Activated CD8-positive, alpha-beta memory T cell treated with anti-CD3 and anti-CD28 coated beads, Interleukin-2, amount 10 ng/mL, durations not matched to agents 7 days and 5 days (primary cell): ENCODE results near the gene LRP4. TPM values are rescaled to one million over a fixed set of nuclear protein-coding genes. Genes with fewer than 3 reads are reported as not detected.

Experiments used
- ATAC-seq: fragments of 150-1000 bp; cut with Tn5 transposase; one replicate; pipeline ENCODE4 v1.10.0; 2021; ENCODE audit warnings: moderate library complexity
- CTCF ChIA-PET: fragments of 350-600 bp; sonication (Branson Sonifier 250); formaldehyde crosslinking; loops from one replicate; lab custom pipeline; 2021; ENCODE audit warnings: antibody characterized with exemption; lab: Charles Lee
- DNase-seq: peaks from one replicate; pipeline ENCODE4 v3.0.0-alpha.2; 2020
- H3K27ac Mint-ChIP-seq: one replicate; pipeline ENCODE4 v1.8.0; 2021; ENCODE audit warnings: mild to moderate bottlenecking, mixed read lengths
- H3K27me3 Mint-ChIP-seq: one replicate; pipeline ENCODE4 v1.8.0; 2021; ENCODE audit warnings: mixed read lengths
- H3K36me3 Mint-ChIP-seq: one replicate; pipeline ENCODE4 v1.8.0; 2021; ENCODE audit warnings: mild to moderate bottlenecking, mixed read lengths
- H3K4me1 Mint-ChIP-seq: one replicate; pipeline ENCODE4 v1.8.0; 2021; ENCODE audit warnings: mixed read lengths
- H3K4me3 Mint-ChIP-seq: one replicate; pipeline ENCODE4 v1.8.0; 2021; ENCODE audit warnings: mild to moderate bottlenecking, moderate library complexity, mixed read lengths
- H3K9me3 Mint-ChIP-seq: one replicate; pipeline ENCODE4 v1.8.0; 2022; ENCODE audit warnings: low read depth, mixed read lengths
- total RNA-seq, 2 experiments: library from RNA; stranded (reverse); gene quantifications; one replicate each; pipeline ENCODE4 v1.2.3, GENCODE V29; 2021

The LRP4 gene
- total RNA-seq, 2 experiments from 2014 or later = 0.12 to 0.16 TPM

GRCh38 chr11:46896719-46897406, 21.5 kb downstream of the LRP4 start:
- no peak overlapping the region for H3K4me3 Mint-ChIP-seq
- no peak overlapping the region for H3K27ac Mint-ChIP-seq
- DNase-seq = no peak
- ATAC-seq = peak; percentile 47
- CTCF ChIA-PET = interaction anchor here (0.6 to 1.7 kb wide), 4 partner anchors 16 to 257 kb away, joined by 3 to 10 read pairs (median 5); no protein-coding TSS in a partner anchor
- H3K9me3 Mint-ChIP-seq = no peaks in the 10 kb centered on the region
- no peaks in the 10 kb centered on the region for H3K4me1 Mint-ChIP-seq
- no peaks in the 10 kb centered on the region for H3K27me3 Mint-ChIP-seq
- H3K36me3 Mint-ChIP-seq = no peaks in the 10 kb centered on the region

DNA sequence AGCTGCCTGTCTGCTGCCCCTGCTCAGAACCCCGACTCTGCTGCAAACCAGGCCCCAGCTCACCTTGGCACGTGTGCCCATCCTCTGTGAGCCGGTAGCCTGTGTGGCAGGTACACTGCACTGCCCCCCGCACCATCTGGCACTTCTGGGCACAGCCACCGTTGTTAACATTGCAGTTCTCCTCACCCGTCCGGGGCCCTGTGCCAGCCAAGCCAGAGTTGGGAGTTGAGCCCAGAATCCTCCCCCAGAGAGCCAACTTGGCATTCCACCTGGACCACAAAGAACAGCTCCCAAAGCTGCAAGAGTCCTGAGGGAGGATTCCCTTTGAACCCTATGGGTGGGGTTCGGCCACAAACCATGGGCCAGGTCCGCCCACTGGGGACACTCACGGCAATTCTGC, 22.5 kb downstream of the LRP4 start:
- Mint-ChIP-seq H3K27ac (no peak overlapping the region), H3K36me3 (no peaks in the 10 kb centered on the region), H3K4me1 (no peaks in the 10 kb centered on the region), H3K9me3 (no peaks in the 10 kb centered on the region), H3K4me3 (no peak overlapping the region), H3K27me3 (no peaks in the 10 kb centered on the region)
- ATAC-seq (no peak), DNase-seq (no peak)
- CTCF ChIA-PET = interaction anchor here (1.1 to 1.7 kb wide), 2 partner anchors 20 to 258 kb away, joined by 3 to 10 read pairs; no protein-coding TSS in a partner anchor

DNA sequence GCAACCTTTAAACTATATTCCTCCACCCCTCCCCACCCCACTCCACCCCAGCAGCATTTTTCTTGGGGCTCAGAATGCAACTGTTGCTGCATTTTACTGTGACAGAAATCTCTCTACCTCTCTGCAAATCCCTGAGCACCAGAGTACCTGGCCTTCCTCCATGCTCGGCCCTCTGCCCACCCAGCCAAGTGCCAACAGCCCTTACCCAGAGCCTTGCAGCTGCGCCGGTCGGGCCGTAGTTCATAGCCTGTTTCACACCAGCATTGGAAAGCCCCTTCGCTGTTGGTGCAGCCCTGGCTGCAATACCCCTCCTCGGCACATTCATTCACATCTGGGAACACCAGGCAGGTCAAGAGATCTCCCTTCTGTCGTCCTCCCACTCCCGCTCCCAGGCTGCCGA, 23.4 kb downstream of the LRP4 start:
- H3K4me1 Mint-ChIP-seq = peaks cover under 1% of the 10 kb centered on the region
- ATAC-seq (no peak), DNase-seq (no peak)
- H3K27me3 Mint-ChIP-seq = no peaks in the 10 kb centered on the region
- no peaks in the 10 kb centered on the region for H3K9me3 Mint-ChIP-seq
- H3K36me3 Mint-ChIP-seq = no peaks in the 10 kb centered on the region
- H3K4me3 Mint-ChIP-seq = no peak overlapping the region
- no peak overlapping the region for H3K27ac Mint-ChIP-seq
- CTCF ChIA-PET = no interaction called here

GRCh38 chr11:46894506-46894905, 23.8 kb downstream of the LRP4 start:
- CTCF ChIA-PET = interaction anchor here (1.3 to 4.7 kb wide), 2 partner anchors 11 to 260 kb away, joined by 3 to 32 read pairs; no protein-coding TSS in a partner anchor
- no peak overlapping the region for H3K4me3 Mint-ChIP-seq

GRCh38 chr11:46892838-46893237, 25.5 kb downstream of the LRP4 start:
- ATAC-seq = no peak
- Mint-ChIP-seq H3K27ac (no peak overlapping the region), H3K9me3 (no peaks in the 10 kb centered on the region), H3K4me3 (no peak overlapping the region), H3K27me3 (peaks cover 6% of the 10 kb centered on the region), H3K4me1 (peaks cover 3% of the 10 kb centered on the region), H3K36me3 (no peaks in the 10 kb centered on the region)
- DNase-seq = no peak
- CTCF ChIA-PET = interaction anchor here (0.7 to 4.7 kb wide), 3 partner anchors 9 to 261 kb away, joined by 3 to 32 read pairs (median 3); no protein-coding TSS in a partner anchor

More at GRCh38 chr11:46894506-46894905, 23.8 kb downstream of the LRP4 start:
- Mint-ChIP-seq H3K9me3 (no peaks in the 10 kb centered on the region), H3K27ac (no peak overlapping the region), H3K27me3 (peaks cover 3% of the 10 kb centered on the region), H3K4me1 (peaks cover 3% of the 10 kb centered on the region), H3K36me3 (no peaks in the 10 kb centered on the region)
- no peak for DNase-seq
- no peak for ATAC-seq

GRCh38 chr11:46892109-46892508, 26.2 kb downstream of the LRP4 start:
- Mint-ChIP-seq H3K4me3 (no peak overlapping the region), H3K27me3 (peaks cover 6% of the 10 kb centered on the region), H3K36me3 (no peaks in the 10 kb centered on the region), H3K9me3 (no peaks in the 10 kb centered on the region), H3K27ac (no peak overlapping the region), H3K4me1 (peaks cover 3% of the 10 kb centered on the region)
- DNase-seq (no peak), ATAC-seq (no peak)
- CTCF ChIA-PET = interaction anchor here (0.7 to 4.7 kb wide), 2 partner anchors 21 to 262 kb away, joined by 3 to 32 read pairs; no protein-coding TSS in a partner anchor

GRCh38 chr11:46890665-46891064, 27.7 kb downstream of the LRP4 start:
- no peak overlapping the region for H3K27ac Mint-ChIP-seq
- peaks cover 15% of the 10 kb centered on the region for H3K27me3 Mint-ChIP-seq
- CTCF ChIA-PET = interaction anchor here (0.8 to 4.7 kb wide), 3 partner anchors 9 to 263 kb away, joined by 3 to 32 read pairs (median 4); no protein-coding TSS in a partner anchor
- H3K4me1 Mint-ChIP-seq = peaks cover 3% of the 10 kb centered on the region
- DNase-seq (no peak), ATAC-seq (no peak)
- no peaks in the 10 kb centered on the region for H3K9me3 Mint-ChIP-seq
- no peaks in the 10 kb centered on the region for H3K36me3 Mint-ChIP-seq
- H3K4me3 Mint-ChIP-seq = no peak overlapping the region

- H3K36me3 Mint-ChIP-seq = no peaks in the 10 kb centered on the region
- CTCF ChIA-PET = interaction anchor here (1.0 to 4.7 kb wide), 3 partner anchors 8 to 265 kb away, joined by 4 to 32 read pairs (median 5); no protein-coding TSS in a partner anchor
- H3K27ac Mint-ChIP-seq = no peak overlapping the region
- H3K4me1 Mint-ChIP-seq = peaks cover 3% of the 10 kb centered on the region
- H3K4me3 Mint-ChIP-seq = no peak overlapping the region
- no peaks in the 10 kb centered on the region for H3K9me3 Mint-ChIP-seq
- DNase-seq (peak; percentile 81), ATAC-seq (peak; percentile 83)
- peaks cover 15% of the 10 kb centered on the region for H3K27me3 Mint-ChIP-seq
These were observed 28.5 kb downstream of the LRP4 start for GRCh38 chr11:46889689-46890475.

GRCh38 chr11:46889251-46889650, 29.1 kb downstream of the LRP4 start:
- Mint-ChIP-seq H3K27ac (no peak overlapping the region), H3K4me1 (peaks cover 3% of the 10 kb centered on the region), H3K36me3 (no peaks in the 10 kb centered on the region), H3K27me3 (peaks cover 15% of the 10 kb centered on the region), H3K4me3 (no peak overlapping the region), H3K9me3 (no peaks in the 10 kb centered on the region)
- CTCF ChIA-PET = interaction anchor here (0.7 to 2.0 kb wide), 4 partner anchors 9 to 272 kb away, joined by 3 to 5 read pairs (median 4); no protein-coding TSS in a partner anchor
- DNase-seq (no peak), ATAC-seq (no peak)

GRCh38 chr11:46888636-46889035, 29.7 kb downstream of the LRP4 start:
- peaks cover 19% of the 10 kb centered on the region for H3K27me3 Mint-ChIP-seq
- peaks cover 3% of the 10 kb centered on the region for H3K4me1 Mint-ChIP-seq
- H3K9me3 Mint-ChIP-seq = no peaks in the 10 kb centered on the region
- no peaks in the 10 kb centered on the region for H3K36me3 Mint-ChIP-seq
- no peak for DNase-seq
- CTCF ChIA-PET = interaction anchor here (0.7 to 2.2 kb wide), 5 partner anchors 8 to 272 kb away, joined by 3 to 12 read pairs (median 5); no protein-coding TSS in a partner anchor
- no peak for ATAC-seq
- no peak overlapping the region for H3K27ac Mint-ChIP-seq
- H3K4me3 Mint-ChIP-seq = no peak overlapping the region

- Mint-ChIP-seq H3K9me3 (no peaks in the 10 kb centered on the region), H3K36me3 (no peaks in the 10 kb centered on the region), H3K4me1 (peaks cover 3% of the 10 kb centered on the region), H3K4me3 (no peak overlapping the region), H3K27me3 (peaks cover 29% of the 10 kb centered on the region), H3K27ac (no peak overlapping the region)
- CTCF ChIA-PET = interaction anchor here (0.6 to 1.1 kb wide), 3 partner anchors 41 to 186 kb away, joined by 3 to 4 read pairs (median 3); no protein-coding TSS in a partner anchor
- DNase-seq = no peak
- ATAC-seq = no peak
These were observed 32.1 kb downstream of the LRP4 start for GRCh38 chr11:46886211-46886610.

DNA sequence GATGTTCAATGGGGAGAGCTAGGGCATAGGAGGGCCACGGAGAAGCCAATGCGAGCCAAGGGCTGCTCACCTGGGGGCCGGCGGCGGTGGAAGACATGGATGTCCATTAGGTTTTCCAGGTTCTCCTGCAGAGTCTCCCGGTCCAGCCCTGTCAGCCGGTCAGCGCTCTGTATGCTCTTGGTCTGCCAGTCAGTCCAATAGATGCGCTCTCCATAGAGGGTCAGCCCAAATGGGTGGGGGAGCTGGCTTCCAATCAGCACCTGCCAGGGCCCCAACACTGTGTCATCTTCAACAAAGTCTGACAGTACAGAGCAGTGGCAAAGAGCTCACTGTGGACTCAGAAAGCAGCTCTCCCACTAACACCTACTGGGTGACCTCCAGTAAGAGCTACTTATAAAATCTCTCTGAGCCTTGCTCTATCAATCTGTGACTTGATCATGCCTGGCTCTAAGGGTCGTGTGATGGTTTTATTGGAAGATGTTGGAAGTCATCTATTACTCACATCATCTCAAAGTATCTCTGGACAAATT, 39.2 kb downstream of the LRP4 start:
- no peaks in the 10 kb centered on the region for H3K36me3 Mint-ChIP-seq
- ATAC-seq = no peak
- CTCF ChIA-PET = interaction anchor here (1.1 kb wide), 1 partner anchor 208 kb away, joined by 3 read pairs; no protein-coding TSS in a partner anchor

DNA sequence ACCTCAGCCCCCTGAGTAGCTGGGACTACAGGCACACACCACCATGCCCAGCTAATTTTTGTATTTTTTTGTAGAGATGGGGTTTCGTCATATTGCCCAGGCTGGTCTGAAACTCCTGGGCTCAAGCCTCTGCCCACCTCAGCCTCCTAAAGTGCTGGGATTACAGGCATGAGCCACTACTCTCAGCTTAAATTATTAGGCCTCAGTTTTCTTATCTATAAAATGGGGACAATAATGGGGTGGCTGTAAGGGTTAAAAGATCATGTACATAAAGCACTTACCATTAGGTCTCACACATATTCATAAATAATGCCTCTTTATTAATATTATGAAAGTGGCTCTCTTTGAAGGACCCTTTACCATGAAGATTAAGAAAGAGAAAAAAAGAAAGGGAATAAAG, 40.8 kb downstream of the LRP4 start:
- Mint-ChIP-seq H3K4me3 (no peak overlapping the region), H3K36me3 (no peaks in the 10 kb centered on the region), H3K27ac (no peak overlapping the region), H3K4me1 (no peaks in the 10 kb centered on the region), H3K27me3 (peaks cover 10% of the 10 kb centered on the region), H3K9me3 (no peaks in the 10 kb centered on the region)
- CTCF ChIA-PET = no interaction called here
- no peak for DNase-seq
- ATAC-seq = no peak

More for the DNA sequence above, 39.2 kb downstream of the LRP4 start:
- Mint-ChIP-seq H3K9me3 (no peaks in the 10 kb centered on the region), H3K27ac (no peak overlapping the region), H3K27me3 (peaks cover 21% of the 10 kb centered on the region), H3K4me1 (no peaks in the 10 kb centered on the region), H3K4me3 (no peak overlapping the region)
- no peak for DNase-seq
